GM23338 (cell line): ENCODE measurements around the gene STARD13. TPM values are rescaled to one million over a fixed set of nuclear protein-coding genes. Genes with fewer than 3 reads are reported as not detected.

Source experiments
- ATAC-seq: fragments of 200-7000 bp; cut with Tn5 transposase; 3 replicates; pipeline ENCODE4 v1.9.1; 2020
- DNase-seq: peaks from one replicate; pipeline ENCODE4 v3.0.0-alpha.2; 2015; ENCODE audit warnings: low spot score
- H2AFZ ChIP-seq: fragments of 200-600 bp; sonication (generic); 2 replicates; pipeline ENCODE4 v1.8.0; 2016; ENCODE audit warnings: antibody characterized with exemption, mild to moderate bottlenecking, moderate library complexity
- H3F3A ChIP-seq: fragments of 200-600 bp; sonication (generic); replicated peaks from 2 replicates; pipeline ENCODE4 v1.8.0; 2017; ENCODE audit warnings: antibody characterized with exemption, mixed run types, low read depth
- H3K27ac ChIP-seq: fragments of 200-600 bp; sonication (generic); 2 replicates; pipeline ENCODE4 v1.6.1; 2016; ENCODE audit warnings: low read depth
- H3K27me3 ChIP-seq: fragments of 200-600 bp; sonication (generic); 2 replicates; pipeline ENCODE4 v1.8.0; 2016; ENCODE audit warnings: mild to moderate bottlenecking, mixed run types, moderate library complexity; ENCODE audit not compliant: insufficient read depth
- H3K36me3 ChIP-seq: fragments of 200-600 bp; sonication (generic); 2 replicates; pipeline ENCODE4 v1.8.0; 2016; ENCODE audit warnings: mild to moderate bottlenecking; ENCODE audit not compliant: insufficient read depth
- H3K4me1 ChIP-seq: fragments of 200-600 bp; sonication (generic); 2 replicates; pipeline ENCODE4 v1.8.0; 2016; ENCODE audit warnings: mild to moderate bottlenecking, moderate library complexity; ENCODE audit not compliant: insufficient read depth
- H3K4me2 ChIP-seq: fragments of 200-600 bp; sonication (generic); 2 replicates; pipeline ENCODE4 v1.7.1; 2017; ENCODE audit warnings: mixed run types
- H3K4me3 ChIP-seq: fragments of 200-600 bp; sonication (generic); 2 replicates; pipeline ENCODE4 v1.6.1; 2016; ENCODE audit warnings: mixed run types
- H3K79me2 ChIP-seq: fragments of 200-600 bp; sonication (generic); replicated peaks from 2 replicates; pipeline ENCODE4 v1.8.0; 2017; ENCODE audit warnings: mild to moderate bottlenecking; ENCODE audit not compliant: insufficient read depth
- H3K9me2 ChIP-seq: fragments of 200-600 bp; sonication (generic); 2 replicates; pipeline ENCODE4 v1.8.0; 2017; ENCODE audit not compliant: insufficient read depth
- H4K20me1 ChIP-seq: fragments of 200-600 bp; sonication (generic); replicated peaks from 2 replicates; pipeline ENCODE4 v1.8.0; 2017; ENCODE audit warnings: mild to moderate bottlenecking; ENCODE audit not compliant: insufficient read depth
- H3K27ac Mint-ChIP-seq: 2 replicates; pipeline ENCODE4 v1.8.0; 2020; ENCODE audit warnings: inconsistent platforms, mild to moderate bottlenecking, moderate library complexity, mixed read lengths
- H3K27me3 Mint-ChIP-seq: 3 replicates; pipeline ENCODE4 v1.8.0; 2022; ENCODE audit warnings: low read depth, mild to moderate bottlenecking, moderate library complexity, mixed read lengths, inconsistent platforms; ENCODE audit not compliant: insufficient read depth, poor library complexity
- H3K36me3 Mint-ChIP-seq: 3 replicates; pipeline ENCODE4 v1.8.0; 2021; ENCODE audit warnings: low read depth, mild to moderate bottlenecking, inconsistent platforms, moderate library complexity, mixed read lengths
- H3K4me1 Mint-ChIP-seq: 3 replicates; pipeline ENCODE4 v1.8.0; 2020; ENCODE audit warnings: mild to moderate bottlenecking, inconsistent platforms, mixed read lengths
- H3K4me3 Mint-ChIP-seq: 3 replicates; pipeline ENCODE4 v1.8.0; 2021; ENCODE audit warnings: moderate library complexity, mild to moderate bottlenecking, inconsistent platforms, mixed read lengths
- H3K9me3 Mint-ChIP-seq: 3 replicates; pipeline ENCODE4 v1.8.0; 2020; ENCODE audit warnings: moderate library complexity, mild to moderate bottlenecking, inconsistent platforms, mixed read lengths
- CTCF ChIP-seq, 2 experiments: fragments of 200-600 bp in 1 of 2; sonication (generic) in 1 of 2; conservative IDR thresholded peaks; 2 replicates each; pipeline versions ENCODE4 v1.5.1 to v1.6.1; 2016 to 2017; ENCODE audit warnings: antibody characterized with exemption in 2 of 2, low read depth in 2 of 2, mild to moderate bottlenecking in 2 of 2, moderate library complexity in 1 of 2
- NANOG ChIP-seq: IDR thresholded peaks from 2 replicates; pipeline ENCODE4 v1.6.1; 2016; ENCODE audit warnings: antibody characterized with exemption, borderline replicate concordance
- REST ChIP-seq: IDR thresholded peaks from one replicate; pipeline ENCODE4 v1.6.1; 2018; ENCODE audit warnings: antibody characterized with exemption; ENCODE audit not compliant: unreplicated experiment
- ZNF114 ChIP-seq: fragments of 250-450 bp; sonication (Bioruptor Pico); IDR thresholded peaks from 2 replicates; pipeline ENCODE4 v1.5.0; 2020; ENCODE audit warnings: mild to moderate bottlenecking, moderate library complexity
- polyA plus RNA-seq: library from polyadenylated mRNA; unstranded; fragments of >200 nt; fragmentation: Nextera tagmentation; extraction: Ambion mirVana; gene quantifications from 2 replicates; pipeline ENCODE4 v1.2.1, GENCODE V29; 2016
- total RNA-seq: library from RNA; depleted of rRNA; stranded (reverse); fragments of >200 nt; shearing (Covaris generic); gene quantifications from 2 replicates; pipeline ENCODE4 v1.2.3, GENCODE V29; 2014

STARD13 gene
- total and polyA plus RNA-seq, 2 experiments from 2014 or later, result 3.2 to 5.2 TPM

DNA sequence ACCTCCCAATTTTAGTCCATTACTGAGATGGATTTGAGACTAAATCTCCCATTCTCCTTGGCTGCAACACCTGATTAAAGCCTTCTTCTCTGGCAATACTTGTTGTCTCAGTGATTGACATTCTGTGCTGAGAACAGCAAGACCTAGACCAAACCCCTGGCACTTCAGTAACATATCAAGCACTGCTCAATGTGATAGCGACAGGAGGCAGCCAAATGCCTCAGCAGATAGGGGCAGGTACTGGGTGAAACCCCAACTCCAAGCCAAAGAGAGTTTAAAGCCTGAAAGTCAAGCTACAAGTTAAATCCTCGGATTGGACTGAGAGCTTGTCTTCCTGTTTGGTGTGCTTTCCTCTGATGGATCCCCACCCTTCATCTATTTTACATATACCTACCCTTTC lies 52.7 kb downstream of the STARD13 start (continued):
- TF ChIP-seq CTCF (conservative IDR thresholded peaks at IDR 0.05; ENCODE audit: low read depth in 2 of 2) (no peak), ZNF114 (no peak)

DNA sequence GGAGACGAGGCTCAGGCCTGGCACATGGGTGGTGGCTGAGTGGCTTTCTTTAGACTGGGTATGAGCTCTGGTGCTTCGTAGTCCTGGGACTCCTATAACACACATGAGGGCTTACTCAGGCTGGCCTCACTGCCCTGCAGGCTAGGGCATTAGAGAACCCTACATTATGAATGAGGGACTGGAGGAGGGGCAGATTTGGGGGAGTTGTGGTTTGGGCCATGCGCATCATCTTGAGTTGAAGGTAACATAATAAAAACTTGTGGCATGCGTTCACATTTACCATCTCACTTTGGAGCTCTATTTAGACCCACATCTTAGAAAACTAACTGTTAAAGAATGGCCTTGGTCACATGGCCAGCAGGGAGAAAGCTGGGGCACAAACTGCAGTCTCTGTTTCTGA lies 54.2 kb downstream of the STARD13 start:
- Mint-ChIP-seq H3K36me3 (peaks cover 16% of the 10 kb centered on the region), H3K27me3 (peaks cover 2% of the 10 kb centered on the region), H3K4me3 (no peak overlapping the region), H3K27ac (no peak overlapping the region), H3K4me1 (peaks cover 32% of the 10 kb centered on the region), H3K9me3 (peaks cover 16% of the 10 kb centered on the region)
- no peaks in the 10 kb centered on the region for H3K36me3 ChIP-seq
- DNase-seq (no peak), ATAC-seq (no peak)
- H3K4me1 ChIP-seq, result peaks cover 22% of the 10 kb centered on the region
- no peaks in the 10 kb centered on the region for H3F3A ChIP-seq
- H4K20me1 ChIP-seq, result no peaks in the 10 kb centered on the region
- no peak overlapping the region for H3K27ac ChIP-seq
- H3K4me3 ChIP-seq, result no peak overlapping the region
- TF ChIP-seq NANOG (no peak), CTCF (conservative IDR thresholded peaks at IDR 0.05; ENCODE audit: low read depth in 2 of 2) (no peak), ZNF114 (no peak), REST (no peak)
- no peak overlapping the region for H3K4me2 ChIP-seq
- no peak overlapping the region for H2AFZ ChIP-seq
- no peaks in the 10 kb centered on the region for H3K27me3 ChIP-seq
- no peaks in the 10 kb centered on the region for H3K79me2 ChIP-seq
- H3K9me2 ChIP-seq, result 0 out of 2 replicates have a peak, but pooled peaks cover 4% of the 10 kb centered on the region
